Measurements from ENCODE around the gene HBZ.
"Not testable (repeated sequence)": the region's sequence is repeated elsewhere in the genome, so short reads cannot be mapped to it uniquely, and the experiment has no call there.

Gene HBZ

GRCh38 chr16:153550-154216, 1.2 kb downstream of the HBZ start:
- not testable (repeated sequence) for H3K36me3 ChIP-seq (ENCODE audit: control insufficient read depth, insufficient read depth, low read length); H3K4me1 ChIP-seq (ENCODE audit: control insufficient read depth, insufficient read depth, low read length); H3K27ac ChIP-seq (ENCODE audit: insufficient read depth, low read depth, low read length, poor library complexity, severe bottlenecking); H3K4me3 ChIP-seq (ENCODE audit: insufficient read depth, low read depth, low read length); H3K9me3 ChIP-seq (ENCODE audit: control insufficient read depth, low read length)
- 0% methylated on average over 17 of the region's 74 CpGs; no CpG with 5 or more reads in 1 of the 2 experiments for WGBS, 2 experiments
- peaks cover 87% of the 10 kb centered on the region for H3K27me3 ChIP-seq (ENCODE audit: control insufficient read depth, insufficient read depth, low read length, poor library complexity, severe bottlenecking)

- Histone ChIP-seq H3K4me3 (ENCODE audit: insufficient read depth, low read depth, low read length) (peak overlapping the region; percentile 40), H3K27me3 (ENCODE audit: control insufficient read depth, insufficient read depth, low read length, poor library complexity, severe bottlenecking) (peaks cover 85% of the 10 kb centered on the region), H3K36me3 (ENCODE audit: control insufficient read depth, insufficient read depth, low read length) (no peaks in the 10 kb centered on the region), H3K27ac (ENCODE audit: insufficient read depth, low read depth, low read length, poor library complexity, severe bottlenecking) (no peak overlapping the region), H3K9me3 (ENCODE audit: control insufficient read depth, low read length) (no peaks in the 10 kb centered on the region), H3K4me1 (ENCODE audit: control insufficient read depth, insufficient read depth, low read length) (no peaks in the 10 kb centered on the region)
- 3% methylated on average over 53 to 55 of the region's 59 CpGs for WGBS, 2 experiments
Measured at GRCh38 chr16:154217-155030, 2.0 kb downstream of the HBZ start.

- Histone ChIP-seq H3K27ac (ENCODE audit: insufficient read depth, low read depth, low read length, poor library complexity, severe bottlenecking) (no peak overlapping the region), H3K4me3 (ENCODE audit: insufficient read depth, low read depth, low read length) (peak overlapping the region; percentile 40), H3K4me1 (ENCODE audit: control insufficient read depth, insufficient read depth, low read length) (no peaks in the 10 kb centered on the region), H3K9me3 (ENCODE audit: control insufficient read depth, low read length) (no peaks in the 10 kb centered on the region), H3K27me3 (ENCODE audit: control insufficient read depth, insufficient read depth, low read length, poor library complexity, severe bottlenecking) (peaks cover 83% of the 10 kb centered on the region), H3K36me3 (ENCODE audit: control insufficient read depth, insufficient read depth, low read length) (no peaks in the 10 kb centered on the region)
- 78 to 80% methylated on average over 7 of the region's 7 CpGs for WGBS, 2 experiments
Measured at GRCh38 chr16:155031-155398, 2.6 kb downstream of the HBZ start.

- WGBS, 2 experiments, result 49 to 58% methylated on average over 6 of the region's 6 CpGs
- Histone ChIP-seq H3K4me1 (ENCODE audit: control insufficient read depth, insufficient read depth, low read length) (no peaks in the 10 kb centered on the region), H3K4me3 (ENCODE audit: insufficient read depth, low read depth, low read length) (no peak overlapping the region), H3K9me3 (ENCODE audit: control insufficient read depth, low read length) (no peaks in the 10 kb centered on the region), H3K27me3 (ENCODE audit: control insufficient read depth, insufficient read depth, low read length, poor library complexity, severe bottlenecking) (peaks cover 83% of the 10 kb centered on the region), H3K27ac (ENCODE audit: insufficient read depth, low read depth, low read length, poor library complexity, severe bottlenecking) (no peak overlapping the region), H3K36me3 (ENCODE audit: control insufficient read depth, insufficient read depth, low read length) (no peaks in the 10 kb centered on the region)
Measured at GRCh38 chr16:159136-159849, 6.8 kb downstream of the HBZ start.

GRCh38 chr16:160242-160641, 7.8 kb downstream of the HBZ start:
- peaks cover 78% of the 10 kb centered on the region for H3K27me3 ChIP-seq (ENCODE audit: control insufficient read depth, insufficient read depth, low read length, poor library complexity, severe bottlenecking)
- H3K36me3 ChIP-seq (ENCODE audit: control insufficient read depth, insufficient read depth, low read length); H3K4me3 ChIP-seq (ENCODE audit: insufficient read depth, low read depth, low read length); H3K4me1 ChIP-seq (ENCODE audit: control insufficient read depth, insufficient read depth, low read length); H3K9me3 ChIP-seq (ENCODE audit: control insufficient read depth, low read length); H3K27ac ChIP-seq (ENCODE audit: insufficient read depth, low read depth, low read length, poor library complexity, severe bottlenecking): not testable (repeated sequence)
- 78 to 80% methylated on average over 17 to 20 of the region's 20 CpGs for WGBS, 2 experiments

GRCh38 chr16:160691-161190, 8.3 kb downstream of the HBZ start:
- peaks cover 78% of the 10 kb centered on the region for H3K27me3 ChIP-seq (ENCODE audit: control insufficient read depth, insufficient read depth, low read length, poor library complexity, severe bottlenecking)
- H3K27ac ChIP-seq (ENCODE audit: insufficient read depth, low read depth, low read length, poor library complexity, severe bottlenecking), result no peak overlapping the region

GRCh38 chr16:162271-162991, 10.0 kb downstream of the HBZ start:
- H3K9me3 ChIP-seq (ENCODE audit: control insufficient read depth, low read length), result no peaks in the 10 kb centered on the region
- H3K4me1 ChIP-seq (ENCODE audit: control insufficient read depth, insufficient read depth, low read length), result peaks cover 13% of the 10 kb centered on the region
- H3K27me3 ChIP-seq (ENCODE audit: control insufficient read depth, insufficient read depth, low read length, poor library complexity, severe bottlenecking), result peaks cover 78% of the 10 kb centered on the region
- H3K36me3 ChIP-seq (ENCODE audit: control insufficient read depth, insufficient read depth, low read length), result no peaks in the 10 kb centered on the region
- H3K4me3 ChIP-seq (ENCODE audit: insufficient read depth, low read depth, low read length), result no peak overlapping the region
- WGBS, 2 experiments, result 89 to 93% methylated on average over 13 of the region's 13 CpGs
- H3K27ac ChIP-seq (ENCODE audit: insufficient read depth, low read depth, low read length, poor library complexity, severe bottlenecking), result no peak overlapping the region

More at GRCh38 chr16:160691-161190, 8.3 kb downstream of the HBZ start:
- H3K4me3 ChIP-seq (ENCODE audit: insufficient read depth, low read depth, low read length), result no peak overlapping the region
- 72 to 73% methylated on average over 17 to 18 of the region's 18 CpGs for WGBS, 2 experiments
- H3K36me3 ChIP-seq (ENCODE audit: control insufficient read depth, insufficient read depth, low read length), result no peaks in the 10 kb centered on the region
- peaks cover 4% of the 10 kb centered on the region for H3K4me1 ChIP-seq (ENCODE audit: control insufficient read depth, insufficient read depth, low read length)
- no peaks in the 10 kb centered on the region for H3K9me3 ChIP-seq (ENCODE audit: control insufficient read depth, low read length)

- peaks cover 13% of the 10 kb centered on the region for H3K4me1 ChIP-seq (ENCODE audit: control insufficient read depth, insufficient read depth, low read length)
- H3K27me3 ChIP-seq (ENCODE audit: control insufficient read depth, insufficient read depth, low read length, poor library complexity, severe bottlenecking), result peaks cover 78% of the 10 kb centered on the region
- not testable (repeated sequence) for H3K27ac ChIP-seq (ENCODE audit: insufficient read depth, low read depth, low read length, poor library complexity, severe bottlenecking); H3K9me3 ChIP-seq (ENCODE audit: control insufficient read depth, low read length); H3K36me3 ChIP-seq (ENCODE audit: control insufficient read depth, insufficient read depth, low read length); H3K4me3 ChIP-seq (ENCODE audit: insufficient read depth, low read depth, low read length)
- 82 to 88% methylated on average over 10 of the region's 10 CpGs for WGBS, 2 experiments
Measured at GRCh38 chr16:163139-163538, 10.7 kb downstream of the HBZ start.

- not testable (repeated sequence) for H3K36me3 ChIP-seq (ENCODE audit: control insufficient read depth, insufficient read depth, low read length); H3K4me3 ChIP-seq (ENCODE audit: insufficient read depth, low read depth, low read length); H3K27ac ChIP-seq (ENCODE audit: insufficient read depth, low read depth, low read length, poor library complexity, severe bottlenecking); H3K9me3 ChIP-seq (ENCODE audit: control insufficient read depth, low read length)
- WGBS, 2 experiments, result no CpG with 5 or more reads among the region's 3 CpGs
- H3K4me1 ChIP-seq (ENCODE audit: control insufficient read depth, insufficient read depth, low read length), result peaks cover 13% of the 10 kb centered on the region
- peaks cover 79% of the 10 kb centered on the region for H3K27me3 ChIP-seq (ENCODE audit: control insufficient read depth, insufficient read depth, low read length, poor library complexity, severe bottlenecking)
Measured at GRCh38 chr16:163696-164095, 11.3 kb downstream of the HBZ start.
